Measurements from ENCODE around the gene AVL9.
A peak's percentile ranks its signal among the peaks of the same experiment; 100 is the strongest.
"Not testable (repeated sequence)": the region's sequence is repeated elsewhere in the genome, so short reads cannot be mapped to it uniquely, and the experiment has no call there.

The AVL9 gene

DNA sequence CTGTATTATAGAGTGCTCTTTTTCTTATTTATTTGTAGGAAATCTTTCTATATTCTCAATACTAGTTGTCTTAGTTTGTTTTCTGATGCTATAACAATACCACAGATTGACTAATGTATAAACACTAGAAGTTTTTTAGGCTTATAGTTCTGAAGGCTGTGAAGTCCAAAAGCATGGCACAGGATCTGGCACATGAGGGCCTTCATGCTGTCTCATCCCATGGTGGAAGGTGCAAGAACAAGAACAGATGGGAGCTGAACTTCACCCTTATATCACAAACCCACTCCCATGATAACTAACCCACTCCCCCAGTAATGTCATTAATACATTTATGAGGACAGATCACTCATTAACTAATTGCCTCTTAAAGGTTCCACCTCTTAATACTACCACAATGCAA is 109.7 kb downstream of the AVL9 start:
- DNase-seq (ENCODE audit: extremely low read depth, low read depth): no peak
- no peak overlapping the region for H3K4me3 ChIP-seq (replicated peaks; ENCODE audit: low read depth, low read length)
- no peak for TF ChIP-seq CTCF (IDR thresholded peaks at IDR 0.05; ENCODE audit: low read depth, low read length, missing control alignments)

GRCh38 chr7:32609463-32609862 is 114.2 kb downstream of the AVL9 start:
- no peak for DNase-seq (ENCODE audit: extremely low read depth, low read depth)
- no peak for TF ChIP-seq CTCF (IDR thresholded peaks at IDR 0.05; ENCODE audit: low read depth, low read length, missing control alignments)
- H3K4me3 ChIP-seq (replicated peaks; ENCODE audit: low read depth, low read length): no peak overlapping the region

- DNase-seq (ENCODE audit: extremely low read depth, low read depth): no peak
- no peak for TF ChIP-seq CTCF (IDR thresholded peaks at IDR 0.05; ENCODE audit: low read depth, low read length, missing control alignments)
- no peak overlapping the region for H3K4me3 ChIP-seq (replicated peaks; ENCODE audit: low read depth, low read length)
Observed at GRCh38 chr7:32611201-32612099, 116.2 kb downstream of the AVL9 start.

DNA sequence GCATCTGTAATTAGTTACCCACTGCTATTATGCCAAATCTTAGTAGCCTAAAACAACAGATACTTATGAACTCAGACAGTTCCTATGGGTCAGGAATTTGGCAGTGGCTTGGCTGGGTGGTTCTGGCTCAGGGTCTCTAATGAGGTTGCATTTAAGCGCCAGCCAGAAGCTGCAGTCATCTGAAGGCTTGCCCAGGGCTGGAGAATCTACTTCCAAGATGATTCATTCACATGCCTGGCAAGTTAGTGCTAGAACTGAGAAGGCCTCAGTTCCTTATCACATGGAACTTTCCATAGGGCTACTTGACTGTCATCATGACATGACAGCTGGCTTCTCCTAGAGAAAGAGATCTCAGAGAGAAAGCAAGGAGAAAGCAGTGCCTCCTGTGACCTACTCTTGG is 121.3 kb downstream of the AVL9 start:
- DNase-seq (ENCODE audit: extremely low read depth, low read depth): peak; percentile 40
- H3K4me3 ChIP-seq (replicated peaks; ENCODE audit: low read depth, low read length): no peak overlapping the region
- no peak for TF ChIP-seq CTCF (IDR thresholded peaks at IDR 0.05; ENCODE audit: low read depth, low read length, missing control alignments)

- DNase-seq (ENCODE audit: extremely low read depth, low read depth): no peak
- TF ChIP-seq CTCF (IDR thresholded peaks at IDR 0.05; ENCODE audit: low read depth, low read length, missing control alignments): no peak
- H3K4me3 ChIP-seq (replicated peaks; ENCODE audit: low read depth, low read length): no peak overlapping the region
Observed at GRCh38 chr7:32618470-32618869, 123.2 kb downstream of the AVL9 start.

DNA sequence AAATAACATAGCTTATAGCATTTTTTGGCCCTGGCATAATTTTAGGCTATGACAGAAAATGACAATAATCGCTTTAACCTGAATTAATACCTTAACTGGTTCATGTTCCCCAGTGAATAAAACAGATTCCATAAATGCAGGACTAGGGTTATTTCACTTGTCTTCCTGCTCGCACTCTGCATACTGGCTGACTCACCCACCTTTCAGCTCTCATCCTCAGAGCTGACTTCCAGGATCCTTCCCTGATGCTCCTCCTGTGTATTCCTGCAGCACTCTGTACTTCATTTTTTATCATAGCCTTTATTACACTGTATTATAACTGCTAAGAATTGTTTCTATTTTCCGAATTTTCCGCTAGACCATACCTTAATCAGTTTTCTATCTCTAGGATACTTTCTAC is 123.7 kb downstream of the AVL9 start:
- DNase-seq (ENCODE audit: extremely low read depth, low read depth): no peak
- H3K4me3 ChIP-seq (replicated peaks; ENCODE audit: low read depth, low read length): no peak overlapping the region
- TF ChIP-seq CTCF (IDR thresholded peaks at IDR 0.05; ENCODE audit: low read depth, low read length, missing control alignments): no peak

- DNase-seq (ENCODE audit: extremely low read depth, low read depth): not testable (repeated sequence)
Observed at GRCh38 chr7:32619416-32619815, 124.1 kb downstream of the AVL9 start.

More at GRCh38 chr7:32619416-32619815, 124.1 kb downstream of the AVL9 start:
- H3K4me3 ChIP-seq (replicated peaks; ENCODE audit: low read depth, low read length): not testable (repeated sequence)
